Putamen (tissue), 1 donor: ENCODE results near the gene HOXA11.
A peak's percentile ranks its signal among the peaks of the same experiment; 100 is the strongest.

Experiments
- DNase-seq: peaks from one replicate; pipeline ENCODE4 v3.0.0-alpha.2; 2016; ENCODE audit warnings: low spot score

HOXA11 gene

GRCh38 chr7:27169658-27170425 lies 15.2 kb downstream of the HOXA11 start:
- DNase-seq: no peak

GRCh38 chr7:27168265-27168947 lies 16.6 kb downstream of the HOXA11 start:
- no peak for DNase-seq

DNA sequence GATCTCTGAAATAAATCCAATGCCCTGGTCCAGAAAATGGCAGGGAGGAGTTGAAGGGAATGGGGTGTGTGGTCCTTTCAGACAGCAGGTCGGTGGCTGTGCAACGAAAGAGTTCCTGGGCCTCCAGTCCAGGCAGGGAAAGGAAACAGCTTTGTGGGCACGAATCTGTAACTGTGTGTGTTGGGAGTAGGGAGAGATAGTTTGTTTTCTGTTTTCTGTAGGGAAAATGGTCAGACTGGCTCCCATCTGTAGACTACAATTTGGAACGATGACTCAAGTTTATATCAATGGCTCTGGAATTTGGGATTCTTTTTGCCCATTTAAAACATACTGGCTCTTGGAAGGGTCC lies 17.1 kb downstream of the HOXA11 start:
- no peak for DNase-seq

GRCh38 chr7:27166531-27167505 lies 18.2 kb downstream of the HOXA11 start:
- no peak for DNase-seq

DNA sequence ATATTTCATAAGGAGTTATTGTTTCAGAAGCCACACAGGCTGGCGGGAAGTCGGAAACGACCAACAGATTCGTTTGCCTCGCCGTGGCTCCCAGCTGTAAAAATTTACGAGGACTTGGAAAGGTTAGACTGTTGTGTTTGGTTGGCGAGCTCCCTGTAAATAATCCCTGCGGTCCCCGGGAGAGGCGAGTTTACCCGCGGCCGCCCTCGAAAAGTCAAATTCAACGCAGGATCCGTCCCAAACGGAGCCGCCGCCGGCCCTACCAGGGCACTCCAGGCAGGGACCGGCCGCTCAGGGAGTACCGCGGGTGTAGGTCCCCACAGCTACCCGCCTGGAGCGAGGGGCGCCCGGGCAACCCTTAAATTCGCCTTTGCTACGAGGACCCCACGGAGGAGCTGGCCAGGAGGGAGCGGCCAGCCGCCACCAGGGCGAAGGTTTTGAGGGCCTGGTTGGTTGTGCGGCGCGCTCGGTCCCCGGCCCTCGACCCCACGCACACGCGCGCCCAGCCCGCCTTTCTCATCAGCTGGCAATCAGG lies 19.0 kb downstream of the HOXA11 start:
- DNase-seq: no peak

- DNase-seq: no peak
These were observed 19.7 kb downstream of the HOXA11 start, which contains the start of gene HOXA9 for GRCh38 chr7:27165089-27165995. TSS of gene HOXA9 (minus strand) at chr7:27165537. CDS start at chr7:27165457, 80 bp downstream.

GRCh38 chr7:27164367-27165088 lies 20.5 kb downstream of the HOXA11 start:
- DNase-seq: no peak

GRCh38 chr7:27164045-27164366 lies 21.0 kb downstream of the HOXA11 start:
- no peak for DNase-seq

- DNase-seq: no peak
These were observed 21.6 kb downstream of the HOXA11 start for GRCh38 chr7:27163288-27164044.

- DNase-seq: no peak
These were observed 22.3 kb downstream of the HOXA11 start for GRCh38 chr7:27162561-27163287.

- DNase-seq: no peak
These were observed 23.1 kb downstream of the HOXA11 start for GRCh38 chr7:27161721-27162560.

GRCh38 chr7:27161214-27161720 lies 23.8 kb downstream of the HOXA11 start:
- DNase-seq: no peak

GRCh38 chr7:27160546-27161213 lies 24.4 kb downstream of the HOXA11 start:
- DNase-seq: peak; percentile 71

DNA sequence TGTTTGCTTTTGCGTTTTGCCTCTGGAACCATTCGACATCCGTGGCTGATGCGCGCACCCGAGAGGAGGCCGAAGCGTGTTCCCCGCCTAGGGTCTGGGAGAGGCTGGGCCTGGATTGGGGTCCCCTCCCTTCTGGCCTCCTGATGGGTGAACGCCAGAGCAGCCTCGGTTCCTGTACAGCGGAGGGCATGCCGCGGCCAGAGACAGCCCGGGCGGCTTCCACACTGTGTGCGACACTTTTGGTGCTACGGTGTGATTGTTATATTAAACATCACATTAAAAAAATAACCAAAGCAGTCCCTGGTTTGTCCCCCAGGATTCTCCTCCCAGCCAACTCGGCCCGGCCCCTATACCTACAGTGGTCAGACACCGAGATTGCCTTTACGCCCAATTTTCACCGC lies 24.9 kb downstream of the HOXA11 start:
- DNase-seq: no peak

- no peak for DNase-seq
These were observed 25.5 kb downstream of the HOXA11 start for GRCh38 chr7:27159266-27160144.
